ENCODE results near the gene RNF183. TPM values are rescaled to one million over a fixed set of nuclear protein-coding genes. Genes with fewer than 3 reads are reported as not detected.
"Not testable (repeated sequence)": the region's sequence is repeated elsewhere in the genome, so short reads cannot be mapped to it uniquely, and the experiment has no call there.

Gene RNF183
- total RNA-seq, 1 donor, result not detected

DNA sequence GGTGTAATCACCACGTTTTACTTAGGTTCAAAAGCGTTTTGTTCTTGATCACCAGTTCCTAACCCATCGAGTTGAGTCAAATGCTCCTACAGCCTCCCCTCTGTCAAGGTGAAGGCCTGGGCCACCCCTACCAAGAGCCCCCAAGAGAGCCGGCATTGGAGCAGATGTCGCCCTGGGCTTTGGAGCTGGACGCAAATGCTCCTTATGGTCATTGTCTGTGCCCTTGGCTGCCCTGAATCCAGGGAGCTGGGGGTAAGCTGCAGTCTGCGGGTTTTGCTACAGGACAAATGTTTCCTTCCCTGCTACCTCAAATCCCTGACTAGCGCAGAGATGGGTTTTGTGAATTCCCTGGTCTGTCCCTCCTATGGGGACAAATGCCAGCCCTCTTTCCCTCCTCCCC is 4.9 kb downstream of the RNF183 start:
- TF ChIP-seq, protein P1, sequence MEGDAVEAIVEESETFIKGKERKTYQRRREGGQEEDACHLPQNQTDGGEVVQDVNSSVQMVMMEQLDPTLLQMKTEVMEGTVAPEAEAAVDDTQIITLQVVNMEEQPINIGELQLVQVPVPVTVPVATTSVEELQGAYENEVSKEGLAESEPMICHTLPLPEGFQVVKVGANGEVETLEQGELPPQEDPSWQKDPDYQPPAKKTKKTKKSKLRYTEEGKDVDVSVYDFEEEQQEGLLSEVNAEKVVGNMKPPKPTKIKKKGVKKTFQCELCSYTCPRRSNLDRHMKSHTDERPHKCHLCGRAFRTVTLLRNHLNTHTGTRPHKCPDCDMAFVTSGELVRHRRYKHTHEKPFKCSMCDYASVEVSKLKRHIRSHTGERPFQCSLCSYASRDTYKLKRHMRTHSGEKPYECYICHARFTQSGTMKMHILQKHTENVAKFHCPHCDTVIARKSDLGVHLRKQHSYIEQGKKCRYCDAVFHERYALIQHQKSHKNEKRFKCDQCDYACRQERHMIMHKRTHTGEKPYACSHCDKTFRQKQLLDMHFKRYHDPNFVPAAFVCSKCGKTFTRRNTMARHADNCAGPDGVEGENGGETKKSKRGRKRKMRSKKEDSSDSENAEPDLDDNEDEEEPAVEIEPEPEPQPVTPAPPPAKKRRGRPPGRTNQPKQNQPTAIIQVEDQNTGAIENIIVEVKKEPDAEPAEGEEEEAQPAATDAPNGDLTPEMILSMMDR (IDR thresholded peaks at IDR 0.05; ENCODE audit: extremely low read depth, low read depth, low read length), result no peak
- H3K27ac ChIP-seq (ENCODE audit: low read depth, low read length), result no peak overlapping the region
- no peaks in the 10 kb centered on the region for H3K79me2 ChIP-seq (ENCODE audit: insufficient read depth, low read length)
- H4K20me1 ChIP-seq (ENCODE audit: insufficient read depth, low read length), result no peaks in the 10 kb centered on the region
- H2AFZ ChIP-seq (ENCODE audit: low read length), result no peak overlapping the region
- H3K9me3 ChIP-seq (ENCODE audit: low read depth, low read length), result no peaks in the 10 kb centered on the region
- H3K4me3 ChIP-seq (ENCODE audit: insufficient read depth, low read length), result no peak overlapping the region
- H3K36me3 ChIP-seq (ENCODE audit: insufficient read depth, low read length), result peaks cover 1% of the 10 kb centered on the region
- no peaks in the 10 kb centered on the region for H3K4me1 ChIP-seq (ENCODE audit: insufficient read depth, low read length)
- H3K4me2 ChIP-seq (ENCODE audit: insufficient read depth, low read length), result no peak overlapping the region
- peaks cover 18% of the 10 kb centered on the region for H3K27me3 ChIP-seq (ENCODE audit: insufficient read depth, low read length)
- no peak for DNase-seq (ENCODE audit: insufficient read length, low spot score, missing footprints)

DNA sequence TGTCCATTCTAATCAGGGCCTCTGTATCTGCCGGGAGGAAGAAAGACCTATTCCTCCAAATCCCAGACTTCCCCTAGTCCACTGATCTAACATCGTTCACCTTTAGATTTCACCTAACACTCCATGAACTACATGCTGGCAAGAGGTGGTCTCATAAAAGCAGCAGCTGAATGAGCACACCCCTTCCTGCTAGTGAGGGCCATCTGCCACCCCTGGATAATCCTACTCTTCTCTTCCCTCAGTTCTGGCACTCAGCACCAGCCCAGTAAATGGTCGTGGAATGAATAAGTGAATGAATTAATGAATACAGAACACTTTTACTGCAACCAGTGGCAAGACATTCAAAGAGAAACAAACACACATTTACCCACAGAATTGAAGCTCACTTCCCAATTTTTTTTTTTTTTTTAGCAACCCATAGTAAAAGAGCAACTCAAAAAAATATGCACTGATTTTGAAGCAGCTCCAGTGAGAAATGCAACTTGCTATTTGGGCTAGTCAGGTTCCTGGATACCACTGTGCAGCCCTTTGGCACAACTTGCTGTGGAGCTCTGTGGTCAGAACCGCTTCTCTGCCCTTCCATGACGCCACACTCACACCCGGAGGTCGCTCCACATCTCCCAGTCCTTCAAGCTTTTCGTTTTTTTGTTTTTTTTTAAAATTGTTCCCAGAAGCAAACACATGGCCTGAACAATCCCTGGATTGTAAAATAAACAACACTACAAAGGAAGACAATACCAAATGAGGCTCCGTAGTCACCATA is 6.2 kb downstream of the RNF183 start:
- Histone ChIP-seq H2AFZ (ENCODE audit: low read length) (peak overlapping the region; percentile 34), H3K79me2 (ENCODE audit: insufficient read depth, low read length) (no peaks in the 10 kb centered on the region), H4K20me1 (ENCODE audit: insufficient read depth, low read length) (no peaks in the 10 kb centered on the region), H3K4me1 (ENCODE audit: insufficient read depth, low read length) (no peaks in the 10 kb centered on the region), H3K9me3 (ENCODE audit: low read depth, low read length) (no peaks in the 10 kb centered on the region), H3K4me3 (ENCODE audit: insufficient read depth, low read length) (no peak overlapping the region), H3K36me3 (ENCODE audit: insufficient read depth, low read length) (peaks cover 13% of the 10 kb centered on the region), H3K27me3 (ENCODE audit: insufficient read depth, low read length) (peaks cover 18% of the 10 kb centered on the region), H3K4me2 (ENCODE audit: insufficient read depth, low read length) (peak overlapping the region; percentile 39), H3K27ac (ENCODE audit: low read depth, low read length) (no peak overlapping the region)
- DNase-seq (ENCODE audit: insufficient read length, low spot score, missing footprints), result peak; percentile 77
- TF ChIP-seq, protein P1 (IDR thresholded peaks at IDR 0.05; ENCODE audit: extremely low read depth, low read depth, low read length), result no peak

DNA sequence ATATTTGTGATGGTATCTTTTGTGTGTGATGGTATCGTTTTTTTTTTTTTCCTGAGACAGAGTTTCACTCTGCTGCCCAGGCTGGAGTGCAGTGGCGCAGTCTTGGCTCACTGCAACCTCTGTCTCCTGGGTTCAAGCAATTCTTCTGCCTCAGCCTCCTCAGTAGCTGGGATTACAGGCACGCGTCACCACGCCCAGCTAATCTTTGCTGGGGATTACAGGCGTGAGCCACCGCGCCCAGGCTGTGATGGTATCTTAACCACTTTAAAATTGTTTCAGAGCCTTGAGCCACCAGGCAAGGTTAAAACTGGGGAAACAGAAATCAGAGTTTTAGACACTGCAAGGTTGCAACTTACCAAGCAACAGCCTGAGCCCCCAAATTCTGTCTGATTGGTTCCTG is 6.9 kb downstream of the RNF183 start:
- peaks cover 21% of the 10 kb centered on the region for H3K36me3 ChIP-seq (ENCODE audit: insufficient read depth, low read length)
- not testable (repeated sequence) for DNase-seq (ENCODE audit: insufficient read length, low spot score, missing footprints); H3K9me3 ChIP-seq (ENCODE audit: low read depth, low read length); H3K4me3 ChIP-seq (ENCODE audit: insufficient read depth, low read length); H3K4me1 ChIP-seq (ENCODE audit: insufficient read depth, low read length); H3K4me2 ChIP-seq (ENCODE audit: insufficient read depth, low read length); H3K79me2 ChIP-seq (ENCODE audit: insufficient read depth, low read length); H2AFZ ChIP-seq (ENCODE audit: low read length); H3K27ac ChIP-seq (ENCODE audit: low read depth, low read length); H4K20me1 ChIP-seq (ENCODE audit: insufficient read depth, low read length)
- H3K27me3 ChIP-seq (ENCODE audit: insufficient read depth, low read length), result peaks cover 10% of the 10 kb centered on the region

DNA sequence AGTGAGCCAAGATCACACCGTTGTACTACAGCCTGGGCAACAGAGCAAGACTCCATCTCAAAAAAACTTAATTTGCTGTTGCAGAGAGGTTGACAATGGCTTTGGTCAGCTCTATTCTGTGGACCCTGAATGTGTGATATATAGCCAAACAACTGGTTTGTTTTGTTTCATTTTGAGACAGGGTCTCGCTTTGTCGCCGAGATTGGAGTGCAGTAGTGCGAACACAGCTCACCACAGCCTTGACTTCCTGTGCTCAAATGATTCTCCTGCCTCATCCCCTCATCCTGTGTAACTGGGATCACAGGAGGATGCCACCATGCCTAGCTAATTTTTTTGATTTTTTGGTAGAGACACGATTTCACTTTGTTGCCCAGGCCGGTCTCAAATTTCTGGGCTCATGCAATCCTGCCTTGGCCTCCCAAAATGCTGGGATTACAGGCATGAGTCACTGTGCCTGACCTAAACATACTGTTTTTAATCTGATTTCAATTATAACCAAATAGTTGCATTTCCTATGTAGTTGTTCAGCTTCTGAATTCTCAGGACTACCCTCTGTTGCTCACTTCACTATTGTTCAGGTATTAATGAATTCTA is 9.8 kb downstream of the RNF183 start:
- no peak overlapping the region for H2AFZ ChIP-seq (ENCODE audit: low read length)
- H3K4me1 ChIP-seq (ENCODE audit: insufficient read depth, low read length), result no peaks in the 10 kb centered on the region
- peaks cover 45% of the 10 kb centered on the region for H3K36me3 ChIP-seq (ENCODE audit: insufficient read depth, low read length)
- TF ChIP-seq, protein P1 (IDR thresholded peaks at IDR 0.05; ENCODE audit: extremely low read depth, low read depth, low read length), result no peak
- no peaks in the 10 kb centered on the region for H3K27me3 ChIP-seq (ENCODE audit: insufficient read depth, low read length)
- H3K4me2 ChIP-seq (ENCODE audit: insufficient read depth, low read length), result no peak overlapping the region
- H4K20me1 ChIP-seq (ENCODE audit: insufficient read depth, low read length), result no peaks in the 10 kb centered on the region
- H3K9me3 ChIP-seq (ENCODE audit: low read depth, low read length), result no peaks in the 10 kb centered on the region
- H3K27ac ChIP-seq (ENCODE audit: low read depth, low read length), result no peak overlapping the region
- no peak for DNase-seq (ENCODE audit: insufficient read length, low spot score, missing footprints)
- H3K79me2 ChIP-seq (ENCODE audit: insufficient read depth, low read length), result no peaks in the 10 kb centered on the region
- H3K4me3 ChIP-seq (ENCODE audit: insufficient read depth, low read length), result no peak overlapping the region

Measured in osteoblast (primary cell).